ENCODE measurements around the gene FBXO2. TPM values are rescaled to one million over a fixed set of nuclear protein-coding genes. Genes with fewer than 3 reads are reported as not detected.
"Not testable (repeated sequence)": the region's sequence is repeated elsewhere in the genome, so short reads cannot be mapped to it uniquely, and the experiment has no call there.

Gene FBXO2
- total RNA-seq, 2 experiments from 2014 or later, result 4.8 to 6.2 TPM

- ATAC-seq (ENCODE audit: low read depth), result no peak
These were observed 6.9 kb downstream of the FBXO2 start for GRCh38 chr1:11647333-11647732.

GRCh38 chr1:11646317-11646716, 7.9 kb downstream of the FBXO2 start:
- ATAC-seq (ENCODE audit: low read depth) (no peak), DNase-seq (no peak)
- H3K36me3 Mint-ChIP-seq, result no peaks in the 10 kb centered on the region
- POLR2A ChIA-PET, result interaction anchor here (0.6 to 1.3 kb wide), 5 partner anchors 19 to 608 kb away, joined by 3 to 5 read pairs (median 4); no protein-coding TSS in a partner anchor
- peaks cover 12% of the 10 kb centered on the region for H3K4me1 Mint-ChIP-seq
- H3K27me3 Mint-ChIP-seq, result peaks cover 8% of the 10 kb centered on the region
- H3K9me3 Mint-ChIP-seq, result no peaks in the 10 kb centered on the region
- no peak overlapping the region for H3K27ac Mint-ChIP-seq
- no peak overlapping the region for H3K4me3 Mint-ChIP-seq

More at GRCh38 chr1:11647333-11647732, 6.9 kb downstream of the FBXO2 start:
- Mint-ChIP-seq H3K4me3 (no peak overlapping the region), H3K36me3 (no peaks in the 10 kb centered on the region), H3K27ac (no peak overlapping the region), H3K4me1 (peaks cover 11% of the 10 kb centered on the region), H3K27me3 (peaks cover 4% of the 10 kb centered on the region), H3K9me3 (no peaks in the 10 kb centered on the region)
- no peak for DNase-seq
- POLR2A ChIA-PET, result interaction anchor here (0.8 kb wide), 1 partner anchor 72 kb away, joined by 3 read pairs; no protein-coding TSS in a partner anchor

GRCh38 chr1:11645670-11646265, 8.5 kb downstream of the FBXO2 start:
- peaks cover 7% of the 10 kb centered on the region for H3K4me1 Mint-ChIP-seq
- no peak overlapping the region for H3K27ac Mint-ChIP-seq
- POLR2A ChIA-PET, result interaction anchor here (0.6 to 1.3 kb wide), 5 partner anchors 19 to 608 kb away, joined by 3 to 5 read pairs (median 4); no protein-coding TSS in a partner anchor

GRCh38 chr1:11645270-11645669, 9.0 kb downstream of the FBXO2 start:
- Mint-ChIP-seq H3K27me3 (peaks cover 8% of the 10 kb centered on the region), H3K27ac (no peak overlapping the region), H3K9me3 (no peaks in the 10 kb centered on the region), H3K4me3 (no peak overlapping the region), H3K36me3 (no peaks in the 10 kb centered on the region), H3K4me1 (peaks cover 6% of the 10 kb centered on the region)
- ATAC-seq (ENCODE audit: low read depth) (no peak), DNase-seq (no peak)
- POLR2A ChIA-PET, result interaction anchor here (0.8 to 1.3 kb wide), 3 partner anchors 20 to 262 kb away, joined by 3 to 5 read pairs (median 4); no protein-coding TSS in a partner anchor

More at GRCh38 chr1:11645670-11646265, 8.5 kb downstream of the FBXO2 start:
- DNase-seq (peak; percentile 90), ATAC-seq (ENCODE audit: low read depth) (peak; percentile 30)
- Mint-ChIP-seq H3K27me3 (peaks cover 8% of the 10 kb centered on the region), H3K9me3 (no peaks in the 10 kb centered on the region), H3K4me3 (no peak overlapping the region), H3K36me3 (no peaks in the 10 kb centered on the region)

GRCh38 chr1:11643782-11644181, 10.4 kb downstream of the FBXO2 start:
- Mint-ChIP-seq H3K27ac (no peak overlapping the region), H3K36me3 (no peaks in the 10 kb centered on the region), H3K9me3 (no peaks in the 10 kb centered on the region), H3K27me3 (peaks cover 8% of the 10 kb centered on the region), H3K4me1 (peaks cover 1% of the 10 kb centered on the region), H3K4me3 (no peak overlapping the region)
- ATAC-seq (ENCODE audit: low read depth) (no peak), DNase-seq (no peak)
- POLR2A ChIA-PET, result interaction anchor here (0.7 to 0.9 kb wide), 2 partner anchors 76 to 583 kb away, joined by 5 to 8 read pairs; no protein-coding TSS in a partner anchor

GRCh38 chr1:11642418-11643017, 11.7 kb downstream of the FBXO2 start:
- DNase-seq, result peak; percentile 63
- peak; percentile 58 for ATAC-seq (ENCODE audit: low read depth)
- not testable (repeated sequence) for H3K36me3 Mint-ChIP-seq, H3K27ac Mint-ChIP-seq, H3K9me3 Mint-ChIP-seq, H3K4me1 Mint-ChIP-seq, H3K27me3 Mint-ChIP-seq, H3K4me3 Mint-ChIP-seq
- POLR2A ChIA-PET, result interaction anchor here (0.7 kb wide), 1 partner anchor 255 kb away, joined by 4 read pairs; no protein-coding TSS in a partner anchor

GRCh38 chr1:11641776-11642305, 12.4 kb downstream of the FBXO2 start:
- no peak overlapping the region for H3K27ac Mint-ChIP-seq
- ATAC-seq (ENCODE audit: low read depth), result no peak
- POLR2A ChIA-PET, result no interaction called here
- H3K9me3 Mint-ChIP-seq, result no peaks in the 10 kb centered on the region
- H3K27me3 Mint-ChIP-seq, result peaks cover 8% of the 10 kb centered on the region
- no peak overlapping the region for H3K4me3 Mint-ChIP-seq
- no peaks in the 10 kb centered on the region for H3K36me3 Mint-ChIP-seq
- H3K4me1 Mint-ChIP-seq, result peaks cover 1% of the 10 kb centered on the region
- no peak for DNase-seq

- Mint-ChIP-seq H3K4me1 (peaks cover 1% of the 10 kb centered on the region), H3K27me3 (peaks cover 8% of the 10 kb centered on the region), H3K36me3 (no peaks in the 10 kb centered on the region), H3K27ac (no peak overlapping the region), H3K9me3 (no peaks in the 10 kb centered on the region), H3K4me3 (no peak overlapping the region)
- POLR2A ChIA-PET, result no interaction called here
- no peak for DNase-seq
- no peak for ATAC-seq (ENCODE audit: low read depth)
These were observed 13.3 kb downstream of the FBXO2 start for GRCh38 chr1:11640944-11641343.

GRCh38 chr1:11640101-11640500, 14.1 kb downstream of the FBXO2 start:
- Mint-ChIP-seq H3K9me3 (no peaks in the 10 kb centered on the region), H3K27ac (no peak overlapping the region), H3K4me3 (no peak overlapping the region), H3K4me1 (peaks cover 1% of the 10 kb centered on the region), H3K27me3 (peaks cover 11% of the 10 kb centered on the region), H3K36me3 (no peaks in the 10 kb centered on the region)
- no peak for ATAC-seq (ENCODE audit: low read depth)
- no peak for DNase-seq
- POLR2A ChIA-PET, result no interaction called here

- Mint-ChIP-seq H3K27ac (no peak overlapping the region), H3K27me3 (peaks cover 11% of the 10 kb centered on the region), H3K4me1 (peaks cover 1% of the 10 kb centered on the region), H3K9me3 (no peaks in the 10 kb centered on the region), H3K4me3 (no peak overlapping the region), H3K36me3 (no peaks in the 10 kb centered on the region)
- DNase-seq (no peak), ATAC-seq (ENCODE audit: low read depth) (no peak)
- POLR2A ChIA-PET, result no interaction called here
These were observed 14.9 kb downstream of the FBXO2 start for GRCh38 chr1:11639372-11639771.

GRCh38 chr1:11638121-11638520, 16.1 kb downstream of the FBXO2 start:
- H3K27me3 Mint-ChIP-seq, result peaks cover 11% of the 10 kb centered on the region
- ATAC-seq (ENCODE audit: low read depth), result no peak
- no peak overlapping the region for H3K4me3 Mint-ChIP-seq
- H3K9me3 Mint-ChIP-seq, result no peaks in the 10 kb centered on the region
- no peak for DNase-seq
- H3K27ac Mint-ChIP-seq, result no peak overlapping the region
- H3K36me3 Mint-ChIP-seq, result no peaks in the 10 kb centered on the region
- POLR2A ChIA-PET, result no interaction called here
- H3K4me1 Mint-ChIP-seq, result peaks cover 1% of the 10 kb centered on the region

GRCh38 chr1:11634365-11635192, 19.6 kb downstream of the FBXO2 start:
- Mint-ChIP-seq H3K4me1 (no peaks in the 10 kb centered on the region), H3K4me3 (no peak overlapping the region), H3K9me3 (no peaks in the 10 kb centered on the region), H3K27me3 (peaks cover 10% of the 10 kb centered on the region), H3K27ac (no peak overlapping the region), H3K36me3 (no peaks in the 10 kb centered on the region)
- ATAC-seq (ENCODE audit: low read depth), result no peak
- no peak for DNase-seq
- POLR2A ChIA-PET, result no interaction called here
